ENCODE data around the gene OR6N2. TPM values are rescaled to one million over a fixed set of nuclear protein-coding genes. Genes with fewer than 3 reads are reported as not detected.
A peak's percentile ranks its signal among the peaks of the same experiment; 100 is the strongest.

OR6N2 gene
- total RNA-seq, 2 experiments from 2014 or later, result not detected

DNA sequence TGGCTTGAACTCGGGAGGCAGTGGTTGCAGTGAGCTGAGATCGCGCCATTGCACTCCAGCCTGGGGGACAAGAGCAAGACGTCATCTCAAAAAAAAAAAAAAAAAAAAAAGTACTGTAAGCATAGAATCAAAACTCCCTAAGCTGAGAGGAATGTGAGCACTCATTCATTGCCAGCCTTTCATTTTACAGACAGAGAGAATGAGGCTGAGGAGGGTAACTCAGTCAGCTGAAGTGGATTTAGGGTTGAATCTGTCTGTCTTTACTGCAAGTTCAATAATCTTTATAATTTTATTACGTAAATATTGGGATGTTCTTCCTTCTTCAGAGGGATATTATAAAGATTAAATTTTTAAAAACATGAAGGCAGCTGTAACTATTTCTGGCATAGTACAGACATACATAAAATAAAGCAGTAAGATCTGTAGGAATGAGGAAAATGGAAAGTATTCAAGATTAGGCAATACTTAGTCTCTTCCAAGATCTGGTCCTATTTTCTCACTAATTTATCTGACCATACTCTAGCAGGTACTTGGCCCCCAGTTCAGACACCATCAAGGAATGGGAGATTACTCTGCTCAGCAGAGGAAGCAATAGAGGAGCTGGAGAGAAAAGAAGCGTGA lies 26.0 kb upstream of the OR6N2 start:
- Mint-ChIP-seq H3K36me3 (ENCODE audit: low read depth) (no peaks in the 10 kb centered on the region), H3K9me3 (no peaks in the 10 kb centered on the region), H3K27ac (no peak overlapping the region), H3K27me3 (peaks cover 12% of the 10 kb centered on the region), H3K4me3 (no peak overlapping the region), H3K4me1 (no peaks in the 10 kb centered on the region)
- ChIA-PET POLR2A (interaction anchor here (1.5 kb wide), 1 partner anchor 12 kb away, joined by 3 read pairs; no protein-coding TSS in a partner anchor), CTCF (interaction anchor here (1.7 kb wide), 1 partner anchor 12 kb away, joined by 3 read pairs; no protein-coding TSS in a partner anchor)
- no peak for DNase-seq

DNA sequence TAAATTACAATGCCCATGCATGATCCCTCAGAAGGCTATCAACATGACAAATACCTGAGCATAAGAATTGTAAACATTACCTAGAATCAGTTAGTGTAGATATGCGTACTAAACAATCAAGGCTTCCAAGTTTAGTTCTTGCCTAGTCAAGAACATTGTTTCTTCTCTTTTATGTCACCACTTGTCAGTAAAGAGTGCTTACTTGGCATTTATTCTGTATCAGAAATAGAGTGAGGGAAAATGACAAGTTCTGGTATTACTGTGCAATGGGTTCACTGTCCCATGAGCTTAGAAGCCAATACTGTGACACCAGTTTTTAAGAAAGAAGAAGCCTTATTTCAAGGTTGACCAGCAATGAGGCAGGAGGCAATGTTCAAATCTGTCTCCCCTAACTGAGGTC lies 22.7 kb upstream of the OR6N2 start:
- peaks cover 2% of the 10 kb centered on the region for H3K4me1 Mint-ChIP-seq
- no peaks in the 10 kb centered on the region for H3K9me3 Mint-ChIP-seq
- no peak overlapping the region for H3K27ac Mint-ChIP-seq
- H3K36me3 Mint-ChIP-seq (ENCODE audit: low read depth), result no peaks in the 10 kb centered on the region
- no peak for DNase-seq
- ChIA-PET POLR2A (interaction anchor here (0.6 kb wide), 1 partner anchor 251 kb away, joined by 3 read pairs; no protein-coding TSS in a partner anchor), CTCF (no interaction called here)
- H3K27me3 Mint-ChIP-seq, result peaks cover 13% of the 10 kb centered on the region
- no peak overlapping the region for H3K4me3 Mint-ChIP-seq

GRCh38 chr1:158801396-158801795 lies 20.4 kb upstream of the OR6N2 start:
- ChIA-PET POLR2A (no interaction called here), CTCF (interaction anchor here (0.7 kb wide), 1 partner anchor 214 kb away, joined by 4 read pairs; no protein-coding TSS in a partner anchor)
- Mint-ChIP-seq H3K27ac (no peak overlapping the region), H3K4me1 (peaks cover 2% of the 10 kb centered on the region), H3K36me3 (ENCODE audit: low read depth) (no peaks in the 10 kb centered on the region), H3K27me3 (peaks cover 10% of the 10 kb centered on the region), H3K9me3 (no peaks in the 10 kb centered on the region), H3K4me3 (no peak overlapping the region)
- no peak for DNase-seq

DNA sequence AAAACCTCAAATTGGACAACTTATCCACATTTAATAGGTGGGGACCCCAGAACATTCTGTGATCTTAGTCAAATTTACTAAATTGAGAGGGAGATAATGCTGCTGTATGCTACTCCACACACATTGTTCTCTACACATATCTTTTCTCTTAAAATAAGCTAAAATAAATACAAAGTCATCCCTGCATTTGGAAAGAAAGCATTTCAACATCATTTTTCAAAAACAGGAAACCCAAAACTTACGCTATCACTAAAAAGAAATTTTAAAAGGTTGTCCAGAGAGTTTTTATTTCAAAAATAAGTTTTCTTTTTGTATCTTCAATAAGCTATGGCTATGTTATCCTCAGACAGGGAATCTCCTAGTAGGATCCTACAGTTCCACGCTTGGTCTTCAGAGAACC lies 19.5 kb upstream of the OR6N2 start:
- H3K36me3 Mint-ChIP-seq (ENCODE audit: low read depth), result no peaks in the 10 kb centered on the region
- DNase-seq, result no peak
- no peak overlapping the region for H3K4me3 Mint-ChIP-seq
- no peaks in the 10 kb centered on the region for H3K9me3 Mint-ChIP-seq
- no peak overlapping the region for H3K27ac Mint-ChIP-seq
- peaks cover 10% of the 10 kb centered on the region for H3K27me3 Mint-ChIP-seq
- ChIA-PET POLR2A (no interaction called here), CTCF (interaction anchor here (1.2 kb wide), 1 partner anchor 197 kb away, joined by 3 read pairs; no protein-coding TSS in a partner anchor)
- H3K4me1 Mint-ChIP-seq, result peaks cover 2% of the 10 kb centered on the region

DNA sequence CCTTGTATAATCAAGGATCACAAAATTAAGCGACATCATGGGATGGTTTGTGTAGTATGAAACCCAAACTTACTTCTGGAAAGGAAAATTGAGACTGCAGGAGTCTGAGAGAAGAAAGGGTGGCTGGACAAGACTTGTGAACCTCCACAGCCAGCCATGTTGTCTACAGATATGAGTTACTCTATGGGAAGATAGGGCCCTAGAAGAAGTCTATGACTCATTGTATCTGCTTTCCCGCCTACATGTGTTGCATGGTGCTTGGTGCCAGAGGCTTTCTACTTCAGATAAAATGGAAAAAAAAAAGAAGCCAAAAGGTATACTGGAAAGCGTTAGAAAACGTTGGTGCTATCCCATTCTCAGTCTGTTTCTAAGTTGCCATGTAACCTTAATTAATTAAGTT lies 18.7 kb upstream of the OR6N2 start:
- no peak overlapping the region for H3K27ac Mint-ChIP-seq
- POLR2A ChIA-PET, result no interaction called here
- peaks cover 10% of the 10 kb centered on the region for H3K27me3 Mint-ChIP-seq
- no peaks in the 10 kb centered on the region for H3K9me3 Mint-ChIP-seq
- DNase-seq, result no peak
- H3K4me1 Mint-ChIP-seq, result peaks cover 2% of the 10 kb centered on the region
- no peaks in the 10 kb centered on the region for H3K36me3 Mint-ChIP-seq (ENCODE audit: low read depth)
- CTCF ChIA-PET, result interaction anchor here (1.2 kb wide), 1 partner anchor 198 kb away, joined by 3 read pairs; no protein-coding TSS in a partner anchor
- H3K4me3 Mint-ChIP-seq, result no peak overlapping the region

GRCh38 chr1:158798531-158798930 lies 17.5 kb upstream of the OR6N2 start:
- H3K4me1 Mint-ChIP-seq, result peaks cover 2% of the 10 kb centered on the region
- H3K9me3 Mint-ChIP-seq, result no peaks in the 10 kb centered on the region
- no peak overlapping the region for H3K4me3 Mint-ChIP-seq
- H3K27me3 Mint-ChIP-seq, result peaks cover 9% of the 10 kb centered on the region
- ChIA-PET CTCF (no interaction called here), POLR2A (no interaction called here)
- no peak for DNase-seq
- no peak overlapping the region for H3K27ac Mint-ChIP-seq
- H3K36me3 Mint-ChIP-seq (ENCODE audit: low read depth), result no peaks in the 10 kb centered on the region

DNA sequence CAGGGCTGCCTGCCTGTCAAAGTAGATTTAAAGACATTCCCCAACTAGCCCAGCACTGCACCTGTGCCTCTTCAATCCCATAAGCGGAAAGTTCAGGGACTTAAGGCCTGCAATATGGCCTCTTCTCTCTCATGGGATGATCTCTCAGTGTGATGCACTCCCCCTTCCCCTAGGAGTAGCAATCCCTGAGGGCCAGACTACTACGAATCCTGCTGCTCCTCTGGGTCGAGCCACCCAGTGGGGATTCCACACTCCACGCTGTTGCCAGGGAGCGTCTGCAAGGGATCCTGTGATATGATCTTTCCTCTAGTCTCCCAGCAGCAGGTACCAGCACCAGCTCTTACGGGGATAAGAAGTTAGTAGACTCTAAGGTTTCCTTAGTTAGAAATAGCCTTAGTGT lies 13.2 kb upstream of the OR6N2 start:
- DNase-seq, result no peak
- ChIA-PET POLR2A (interaction anchor here (0.6 to 1.4 kb wide), 3 partner anchors 181 to 215 kb away, joined by 3 read pairs; partner anchors contain the start of gene IFI16), CTCF (interaction anchor here (0.9 to 2.6 kb wide), 7 partner anchors 25 to 360 kb away, joined by 3 to 19 read pairs (median 4); partner anchors contain the start of gene AIM2)
- Mint-ChIP-seq H3K4me3 (no peak overlapping the region), H3K9me3 (no peaks in the 10 kb centered on the region), H3K27me3 (peaks cover 2% of the 10 kb centered on the region), H3K36me3 (ENCODE audit: low read depth) (no peaks in the 10 kb centered on the region), H3K4me1 (no peaks in the 10 kb centered on the region), H3K27ac (no peak overlapping the region)

GRCh38 chr1:158793604-158794003 lies 12.6 kb upstream of the OR6N2 start:
- peak; percentile 46 for DNase-seq
- H3K4me3 Mint-ChIP-seq, result no peak overlapping the region
- ChIA-PET CTCF (interaction anchor here (0.9 to 2.6 kb wide), 7 partner anchors 26 to 360 kb away, joined by 3 to 19 read pairs (median 3); partner anchors contain the start of gene AIM2), POLR2A (interaction anchor here (1.0 to 1.4 kb wide), 2 partner anchors 182 to 215 kb away, joined by 3 read pairs; no protein-coding TSS in a partner anchor)
- H3K27me3 Mint-ChIP-seq, result peaks cover 2% of the 10 kb centered on the region
- H3K36me3 Mint-ChIP-seq (ENCODE audit: low read depth), result no peaks in the 10 kb centered on the region
- H3K4me1 Mint-ChIP-seq, result no peaks in the 10 kb centered on the region
- H3K9me3 Mint-ChIP-seq, result no peaks in the 10 kb centered on the region
- H3K27ac Mint-ChIP-seq, result no peak overlapping the region

DNA sequence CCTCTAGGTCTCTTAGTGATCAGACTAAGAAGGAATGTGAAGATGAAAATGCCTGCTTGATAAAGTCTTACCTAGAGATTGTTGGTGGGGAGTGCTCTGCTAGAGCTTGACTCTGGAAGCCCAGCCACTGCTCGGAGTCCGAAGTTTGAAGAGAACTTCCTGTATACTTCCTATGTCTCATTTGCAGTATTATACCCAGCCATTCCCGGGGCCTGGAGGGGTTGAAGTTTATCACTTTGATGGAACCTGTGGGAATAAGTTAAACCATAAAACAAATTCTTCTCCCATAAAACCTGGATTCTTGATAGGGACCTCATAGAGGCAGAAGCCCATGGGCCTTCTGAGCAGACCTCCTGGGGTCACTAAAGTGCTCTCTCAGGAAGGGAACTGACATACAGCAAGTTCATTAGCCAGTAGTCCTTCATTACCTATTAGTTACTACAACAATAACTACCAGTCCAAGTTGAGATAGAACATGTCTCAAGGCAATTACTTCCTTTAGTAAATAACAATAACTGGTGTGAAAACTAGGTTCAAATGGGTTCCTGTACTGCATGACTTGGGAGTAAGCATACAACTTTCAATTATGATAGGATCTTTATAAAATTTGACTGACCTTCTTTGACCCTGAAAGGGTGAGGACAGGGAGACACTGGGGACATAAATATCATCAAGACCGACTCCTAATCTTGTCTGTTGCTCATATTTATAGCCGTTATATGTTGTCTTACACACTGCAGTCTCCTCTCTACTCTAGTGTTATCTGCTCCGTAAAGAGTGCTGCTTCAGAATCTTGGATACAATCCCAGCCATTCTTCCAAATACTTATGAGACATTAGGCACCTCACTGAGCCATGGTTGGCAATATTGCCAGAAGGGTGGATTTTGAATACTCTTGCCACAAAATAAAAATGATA lies 8.8 kb downstream of the OR6N2 start, which contains the start of gene OR6N1:
OR6N1 (minus strand) TSS at position 246 of the 917 bp plus-strand sequence. CDS start 5,513 bp downstream, outside the sequence.
- DNase-seq, result no peak
- no peaks in the 10 kb centered on the region for H3K9me3 Mint-ChIP-seq
- H3K4me3 Mint-ChIP-seq, result no peak within 1 kb of the TSS
- H3K4me1 Mint-ChIP-seq, result no peaks in the 10 kb centered on the region
- ChIA-PET CTCF (no interaction called here), POLR2A (no interaction called here)
- H3K36me3 Mint-ChIP-seq (ENCODE audit: low read depth), result no peaks in the 10 kb centered on the region
- H3K27ac Mint-ChIP-seq, result no peak within 1 kb of the TSS
- H3K27me3 Mint-ChIP-seq, result peaks cover 11% of the 10 kb centered on the region

DNA sequence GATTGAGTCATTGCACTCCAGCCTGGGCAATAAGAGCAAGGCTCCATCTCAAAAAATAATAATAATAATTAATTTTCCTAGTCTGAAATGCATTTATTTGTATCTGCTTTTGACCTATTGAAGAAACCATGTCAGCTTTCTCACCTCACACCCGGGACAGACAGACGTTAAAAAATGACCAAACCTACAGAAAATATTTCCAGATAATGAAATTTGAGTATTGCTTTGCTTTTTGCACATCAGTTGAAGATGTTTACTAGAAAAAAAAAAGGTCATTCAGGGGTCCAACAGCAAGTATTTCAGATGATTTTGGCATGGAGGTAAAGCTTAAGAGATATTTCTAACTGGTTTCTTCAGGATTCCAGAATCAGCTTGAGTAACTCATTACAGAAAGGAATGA lies 26.6 kb downstream of the OR6N2 start, which contains the start of gene OR6K6:
OR6K6 (plus strand) TSS at position 301 of the 400 bp plus-strand sequence. CDS start 168 bp downstream, outside the sequence.
- H3K9me3 Mint-ChIP-seq, result no peaks in the 10 kb centered on the region
- POLR2A ChIA-PET, result no interaction called here
- H3K4me3 Mint-ChIP-seq, result no peak within 1 kb of the TSS
- CTCF ChIA-PET, result no interaction called here
- no peaks in the 10 kb centered on the region for H3K36me3 Mint-ChIP-seq (ENCODE audit: low read depth)
- no peak for DNase-seq
- H3K4me1 Mint-ChIP-seq, result no peaks in the 10 kb centered on the region
- H3K27me3 Mint-ChIP-seq, result peaks cover 4% of the 10 kb centered on the region
- no peak within 1 kb of the TSS for H3K27ac Mint-ChIP-seq

- Mint-ChIP-seq H3K36me3 (ENCODE audit: low read depth) (no peaks in the 10 kb centered on the region), H3K9me3 (no peaks in the 10 kb centered on the region), H3K4me3 (no peak overlapping the region), H3K27ac (no peak overlapping the region), H3K27me3 (peaks cover 13% of the 10 kb centered on the region), H3K4me1 (no peaks in the 10 kb centered on the region)
- DNase-seq, result no peak
- CTCF ChIA-PET, result no interaction called here
- POLR2A ChIA-PET, result no interaction called here
Measured at GRCh38 chr1:158752155-158752712, 28.8 kb downstream of the OR6N2 start.

- H3K36me3 Mint-ChIP-seq (ENCODE audit: low read depth), result no peaks in the 10 kb centered on the region
- CTCF ChIA-PET, result interaction anchor here (1.8 kb wide), 1 partner anchor 12 kb away, joined by 4 read pairs; no protein-coding TSS in a partner anchor
- no peaks in the 10 kb centered on the region for H3K9me3 Mint-ChIP-seq
- H3K27me3 Mint-ChIP-seq, result peaks cover 4% of the 10 kb centered on the region
- no peaks in the 10 kb centered on the region for H3K4me1 Mint-ChIP-seq
- no peak overlapping the region for H3K4me3 Mint-ChIP-seq
- DNase-seq, result no peak
- POLR2A ChIA-PET, result no interaction called here
- H3K27ac Mint-ChIP-seq, result no peak overlapping the region
Measured at GRCh38 chr1:158735848-158736247, 45.2 kb downstream of the OR6N2 start.

DNA sequence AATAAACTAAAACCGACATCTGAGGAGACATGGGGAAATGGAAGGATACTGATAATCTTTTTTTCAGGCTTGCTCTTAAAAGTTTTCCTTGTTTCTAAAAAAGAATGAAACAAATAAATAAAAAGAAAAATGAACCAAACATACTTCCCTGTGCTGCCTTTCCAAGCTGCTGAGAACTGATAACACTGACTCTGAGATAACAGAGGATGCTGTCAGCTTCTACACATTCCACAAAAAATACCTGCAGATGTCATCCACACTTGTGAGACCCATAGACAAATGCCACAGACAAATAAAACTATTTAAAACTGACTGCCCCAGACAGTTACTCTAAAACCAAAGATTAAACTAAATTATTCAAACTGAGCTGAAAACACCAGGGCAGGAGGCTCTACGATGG lies 48.5 kb downstream of the OR6N2 start:
- Mint-ChIP-seq H3K9me3 (no peaks in the 10 kb centered on the region), H3K36me3 (ENCODE audit: low read depth) (no peaks in the 10 kb centered on the region), H3K27ac (no peak overlapping the region), H3K27me3 (no peaks in the 10 kb centered on the region), H3K4me1 (no peaks in the 10 kb centered on the region), H3K4me3 (no peak overlapping the region)
- ChIA-PET POLR2A (no interaction called here), CTCF (no interaction called here)
- no peak for DNase-seq
